H9 (cell line): ENCODE measurements around the gene IFNA13. TPM values are rescaled to one million over a fixed set of nuclear protein-coding genes. Genes with fewer than 3 reads are reported as not detected.

Experiments
- DNase-seq: peaks from one replicate; pipeline ENCODE4 v3.0.0-alpha.2; 2017
- H2AFZ ChIP-seq: one replicate; pipeline ENCODE4 v1.6.1; 2013; ENCODE audit warnings: mild to moderate bottlenecking, low read length, control low read depth, moderate library complexity
- H2AK5ac ChIP-seq: 2 replicates; pipeline ENCODE4 v1.6.1; 2013; ENCODE audit warnings: low read length, control low read depth, mixed read lengths; ENCODE audit not compliant: insufficient read length
- H2BK120ac ChIP-seq: one replicate; pipeline ENCODE4 v1.6.1; 2013; ENCODE audit warnings: low read depth, mild to moderate bottlenecking, low read length, control low read depth, inconsistent platforms; ENCODE audit not compliant: poor library complexity, severe bottlenecking
- H2BK12ac ChIP-seq: 2 replicates; pipeline ENCODE4 v1.6.1; 2013; ENCODE audit warnings: low read length, control low read depth, mixed read lengths, low read depth; ENCODE audit not compliant: insufficient read length
- H2BK15ac ChIP-seq: 2 replicates; pipeline ENCODE4 v1.6.1; 2013; ENCODE audit warnings: low read depth, low read length, control low read depth
- H2BK20ac ChIP-seq: one replicate; pipeline ENCODE4 v1.6.1; 2013; ENCODE audit warnings: low read depth, mild to moderate bottlenecking, low read length, control low read depth, inconsistent platforms; ENCODE audit not compliant: poor library complexity, severe bottlenecking
- H2BK5ac ChIP-seq: 2 replicates; pipeline ENCODE4 v1.6.1; 2013; ENCODE audit warnings: low read length, control low read depth, mixed read lengths; ENCODE audit not compliant: insufficient read length
- H3K14ac ChIP-seq: 2 replicates; pipeline ENCODE4 v1.6.1; 2013; ENCODE audit warnings: low read length, control low read depth; ENCODE audit not compliant: insufficient read depth
- H3K18ac ChIP-seq: 2 replicates; pipeline ENCODE4 v1.6.1; 2013; ENCODE audit warnings: low read depth, mild to moderate bottlenecking, mixed read lengths, low read length, control low read depth; ENCODE audit not compliant: insufficient read length
- H3K23ac ChIP-seq: 2 replicates; pipeline ENCODE4 v1.6.1; 2013; ENCODE audit warnings: low read length, control low read depth, mixed read lengths, low read depth; ENCODE audit not compliant: insufficient read length
- H3K23me2 ChIP-seq: 2 replicates; pipeline ENCODE4 v1.6.1; 2013; ENCODE audit warnings: low read depth, mild to moderate bottlenecking, mixed read lengths, low read length, control low read depth; ENCODE audit not compliant: insufficient read length, poor library complexity, severe bottlenecking
- H3K27ac ChIP-seq: 2 replicates; pipeline ENCODE4 v1.5.1; 2013; ENCODE audit warnings: low read length, control low read depth, mixed read lengths, low read depth; ENCODE audit not compliant: insufficient read length
- H3K27me3 ChIP-seq: 2 replicates; pipeline ENCODE4 v1.6.1; 2013; ENCODE audit warnings: low read length, control low read depth, inconsistent platforms; ENCODE audit not compliant: insufficient read depth
- H3K4ac ChIP-seq: 2 replicates; pipeline ENCODE4 v1.6.1; 2013; ENCODE audit warnings: low read depth, mild to moderate bottlenecking, control low read depth, inconsistent platforms, low read length, moderate library complexity
- H3K4me1 ChIP-seq: 2 replicates; pipeline ENCODE4 v1.6.1; 2013; ENCODE audit warnings: low read length, control low read depth, inconsistent platforms; ENCODE audit not compliant: insufficient read depth
- H3K4me2 ChIP-seq: 2 replicates; pipeline ENCODE4 v1.6.1; 2013; ENCODE audit warnings: low read length, control low read depth, mixed read lengths; ENCODE audit not compliant: insufficient read length, insufficient read depth
- H3K56ac ChIP-seq: 2 replicates; pipeline ENCODE4 v1.6.1; 2013; ENCODE audit warnings: low read depth, mild to moderate bottlenecking, mixed read lengths, low read length, control low read depth; ENCODE audit not compliant: insufficient read length
- H3K79me1 ChIP-seq: 2 replicates; pipeline ENCODE4 v1.6.1; 2013; ENCODE audit warnings: low read depth, mild to moderate bottlenecking, moderate library complexity, low read length, control low read depth, inconsistent platforms; ENCODE audit not compliant: insufficient read depth, poor library complexity, severe bottlenecking
- H3K79me2 ChIP-seq: 2 replicates; pipeline ENCODE4 v1.6.1; 2013; ENCODE audit warnings: low read length, control low read depth, inconsistent platforms; ENCODE audit not compliant: insufficient read depth
- H3K9ac ChIP-seq: 2 replicates; pipeline ENCODE4 v1.6.1; 2013; ENCODE audit warnings: low read length, control low read depth, mixed read lengths; ENCODE audit not compliant: insufficient read length; ENCODE audit errors: extremely low read depth
- H3K9me3 ChIP-seq: one replicate; pipeline ENCODE4 v1.6.1; 2013; ENCODE audit warnings: low read depth, low read length, inconsistent platforms; ENCODE audit not compliant: control insufficient read depth
- H3T11ph ChIP-seq: one replicate; pipeline ENCODE4 v1.6.1; 2013; ENCODE audit warnings: mild to moderate bottlenecking, low read length, control low read depth, inconsistent platforms
- H4K20me1 ChIP-seq: one replicate; pipeline ENCODE4 v1.6.1; 2013; ENCODE audit not compliant: control insufficient read depth, insufficient read length, insufficient read depth
- H4K5ac ChIP-seq: 2 replicates; pipeline ENCODE4 v1.6.1; 2013; ENCODE audit warnings: low read depth, mild to moderate bottlenecking, mixed read lengths, low read length, control low read depth; ENCODE audit not compliant: insufficient read length
- H4K8ac ChIP-seq: replicated peaks from 2 replicates; pipeline ENCODE4 v1.6.1; 2013; ENCODE audit warnings: low read length, control low read depth, mixed read lengths, low read depth; ENCODE audit not compliant: insufficient read length
- H4K91ac ChIP-seq: 2 replicates; pipeline ENCODE4 v1.6.1; 2013; ENCODE audit warnings: low read depth, mild to moderate bottlenecking, moderate library complexity, mixed read lengths, low read length, control low read depth; ENCODE audit not compliant: insufficient read length
- H3K27ac Mint-ChIP-seq, 3 experiments: 2 replicates in 2 of 3; 3 replicates in 1 of 3; pipeline ENCODE4 v1.8.0; 2020 to 2021; ENCODE audit warnings: mixed read lengths in 3 of 3, mild to moderate bottlenecking in 1 of 3, moderate library complexity in 1 of 3
- H3K27me3 Mint-ChIP-seq: 2 replicates; pipeline ENCODE4 v1.8.0; 2021; ENCODE audit warnings: low read depth, mild to moderate bottlenecking, moderate library complexity, mixed read lengths
- H3K36me3 Mint-ChIP-seq, 3 experiments: 2 replicates in 2 of 3; 3 replicates in 1 of 3; pipeline ENCODE4 v1.8.0; 2020 to 2021; ENCODE audit warnings: low read depth in 3 of 3, mixed read lengths in 3 of 3; ENCODE audit not compliant: insufficient read depth in 1 of 3
- H3K4me1 Mint-ChIP-seq, 2 experiments: 2 replicates each; pipeline ENCODE4 v1.8.0; 2020; ENCODE audit warnings: mixed read lengths in 2 of 2
- H3K4me3 Mint-ChIP-seq, 2 experiments: 2 replicates in 1 of 2; 3 replicates in 1 of 2; pipeline ENCODE4 v1.8.0; 2020 to 2021; ENCODE audit warnings: mild to moderate bottlenecking in 2 of 2, mixed read lengths in 2 of 2, moderate library complexity in 1 of 2
- H3K9me3 Mint-ChIP-seq, 2 experiments: 2 replicates in 1 of 2; 3 replicates in 1 of 2; pipeline ENCODE4 v1.8.0; 2020; ENCODE audit warnings: mild to moderate bottlenecking in 2 of 2, mixed read lengths in 2 of 2, moderate library complexity in 1 of 2
- WGBS: extraction: QIAGEN DNeasy Blood & Tissue Kit; methylation state at CpG from one replicate; pipeline ENCODE4 v1.1.7; 2013; ENCODE audit warnings: missing lambda C conversion rate, low lambda C conversion rate, mixed read lengths; ENCODE audit not compliant: insufficient read length; ENCODE audit errors: extremely low coverage; 5-methylcytosine and 5-hydroxymethylcytosine counted together
- total RNA-seq: library from RNA; stranded (reverse); gene quantifications from 2 replicates; pipeline ENCODE4 v1.2.1, GENCODE V29; 2021
- TF ChIP-seq, protein P1 (sequence below): fragments of 200-600 bp; sonication (generic); conservative IDR thresholded peaks from 3 replicates; pipeline ENCODE4 v1.8.0; 2021; ENCODE audit warnings: antibody characterized with exemption, mild to moderate bottlenecking

Gene IFNA13
- total RNA-seq, 1 experiment from 2014 or later, result not detected

DNA sequence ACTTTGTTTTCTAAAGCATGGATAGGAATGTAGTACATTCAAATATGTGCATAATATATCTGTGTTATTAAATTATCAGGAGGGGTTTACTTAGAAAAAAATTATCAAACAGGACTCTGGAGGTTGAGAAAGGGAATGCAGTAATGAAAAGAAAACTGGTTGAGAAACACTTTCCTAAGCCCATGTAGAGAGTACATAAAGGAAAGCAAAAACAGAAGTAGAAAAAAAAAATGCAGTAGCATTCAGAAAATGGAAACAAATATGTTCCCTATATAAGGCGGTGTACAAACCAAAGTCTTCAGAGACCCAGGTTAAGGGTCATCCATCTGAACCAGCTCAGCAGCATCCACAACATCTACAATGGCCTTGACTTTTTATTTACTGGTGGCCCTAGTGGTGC lies 41.0 kb upstream of the IFNA13 start, which contains the start of gene IFNA8:
Gene IFNA8, plus strand, starts transcription at position 301 of the 400 bp plus-strand sequence. Its CDS starts 60 bp downstream, at position 361.
- H2BK20ac ChIP-seq, result no peak within 1 kb of the TSS
- H3K4ac ChIP-seq, result no peak within 1 kb of the TSS
- no CpG with 5 or more reads among the region's 1 CpG for WGBS
- no peaks in the 10 kb centered on the region for H3K79me2 ChIP-seq
- H2AFZ ChIP-seq, result no peak within 1 kb of the TSS
- no peak within 1 kb of the TSS for H2BK15ac ChIP-seq
- H4K91ac ChIP-seq, result no peak within 1 kb of the TSS
- no peak within 1 kb of the TSS for H3K9ac ChIP-seq
- no peak within 1 kb of the TSS for H2AK5ac ChIP-seq
- H3K18ac ChIP-seq, result no peak within 1 kb of the TSS
- Mint-ChIP-seq H3K4me3 (no peak within 1 kb of the TSS), H3K36me3 (no peaks in the 10 kb centered on the region), H3K4me1 (no peaks in the 10 kb centered on the region), H3K27ac (no peak within 1 kb of the TSS), H3K9me3 (no peaks in the 10 kb centered on the region), H3K27me3 (peaks cover 28% of the 10 kb centered on the region)
- no peak within 1 kb of the TSS for H3T11ph ChIP-seq
- H4K8ac ChIP-seq, result no peak within 1 kb of the TSS
- no peak within 1 kb of the TSS for H2BK12ac ChIP-seq
- no peaks in the 10 kb centered on the region for H3K4me1 ChIP-seq
- H3K23me2 ChIP-seq, result no peaks in the 10 kb centered on the region
- H2BK5ac ChIP-seq, result no peak within 1 kb of the TSS
- no peaks in the 10 kb centered on the region for H3K27me3 ChIP-seq
- no peaks in the 10 kb centered on the region for H4K20me1 ChIP-seq
- no peaks in the 10 kb centered on the region for H3K9me3 ChIP-seq
- H3K27ac ChIP-seq, result no peak within 1 kb of the TSS
- H3K56ac ChIP-seq, result no peak within 1 kb of the TSS
- no peak within 1 kb of the TSS for H3K14ac ChIP-seq
- H2BK120ac ChIP-seq, result no peak within 1 kb of the TSS
- no peak within 1 kb of the TSS for H3K23ac ChIP-seq
- TF ChIP-seq, protein P1, sequence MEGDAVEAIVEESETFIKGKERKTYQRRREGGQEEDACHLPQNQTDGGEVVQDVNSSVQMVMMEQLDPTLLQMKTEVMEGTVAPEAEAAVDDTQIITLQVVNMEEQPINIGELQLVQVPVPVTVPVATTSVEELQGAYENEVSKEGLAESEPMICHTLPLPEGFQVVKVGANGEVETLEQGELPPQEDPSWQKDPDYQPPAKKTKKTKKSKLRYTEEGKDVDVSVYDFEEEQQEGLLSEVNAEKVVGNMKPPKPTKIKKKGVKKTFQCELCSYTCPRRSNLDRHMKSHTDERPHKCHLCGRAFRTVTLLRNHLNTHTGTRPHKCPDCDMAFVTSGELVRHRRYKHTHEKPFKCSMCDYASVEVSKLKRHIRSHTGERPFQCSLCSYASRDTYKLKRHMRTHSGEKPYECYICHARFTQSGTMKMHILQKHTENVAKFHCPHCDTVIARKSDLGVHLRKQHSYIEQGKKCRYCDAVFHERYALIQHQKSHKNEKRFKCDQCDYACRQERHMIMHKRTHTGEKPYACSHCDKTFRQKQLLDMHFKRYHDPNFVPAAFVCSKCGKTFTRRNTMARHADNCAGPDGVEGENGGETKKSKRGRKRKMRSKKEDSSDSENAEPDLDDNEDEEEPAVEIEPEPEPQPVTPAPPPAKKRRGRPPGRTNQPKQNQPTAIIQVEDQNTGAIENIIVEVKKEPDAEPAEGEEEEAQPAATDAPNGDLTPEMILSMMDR, result no peak
- H3K4me2 ChIP-seq, result no peak within 1 kb of the TSS
- no peak for DNase-seq
- no peaks in the 10 kb centered on the region for H3K79me1 ChIP-seq
- no peak within 1 kb of the TSS for H4K5ac ChIP-seq
